ENCODE results near the gene GLIS1.

- TF ChIP-seq CTCF (IDR thresholded peaks at IDR 0.05; ENCODE audit: poor library complexity) (no peak), EZH2phosphoT487 (IDR thresholded peaks at IDR 0.05; ENCODE audit: low read depth, severe bottlenecking, unreplicated experiment) (no peak), EZH2 (IDR thresholded peaks at IDR 0.05; ENCODE audit: borderline replicate concordance) (no peak)
Observed at GRCh38 chr1:53644909-53645689, 93.9 kb downstream of the GLIS1 start.
